Loucy (cell line): ENCODE data around the gene UBE2QL1.

Experiments
- H2AFZ ChIP-seq: fragments of 200-600 bp; sonication (generic); 2 replicates; pipeline ENCODE4 v1.6.0; 2016; ENCODE audit warnings: antibody characterized with exemption, mild to moderate bottlenecking, low read length, moderate library complexity
- H3F3A ChIP-seq: fragments of 200-600 bp; 2 replicates; pipeline ENCODE4 v1.6.0; 2016; ENCODE audit warnings: antibody characterized with exemption, low read depth, mild to moderate bottlenecking
- H3K27me3 ChIP-seq: fragments of 200-600 bp; sonication (generic); 2 replicates; pipeline ENCODE4 v1.6.1; 2014; ENCODE audit warnings: low read length, mild to moderate bottlenecking; ENCODE audit not compliant: insufficient read depth, poor library complexity, severe bottlenecking
- H3K36me3 ChIP-seq: fragments of 200-600 bp; sonication (generic); 2 replicates; pipeline ENCODE4 v1.6.1; 2016; ENCODE audit warnings: low read length; ENCODE audit not compliant: insufficient read depth
- H3K4me1 ChIP-seq: fragments of 200-600 bp; sonication (generic); 2 replicates; pipeline ENCODE4 v1.5.1; 2014; ENCODE audit warnings: low read length, mild to moderate bottlenecking; ENCODE audit not compliant: insufficient read depth, poor library complexity, severe bottlenecking
- H3K4me2 ChIP-seq: fragments of 200-600 bp; sonication (generic); 2 replicates; pipeline ENCODE4 v1.6.0; 2014; ENCODE audit warnings: antibody characterized with exemption, low read length, low read depth, mild to moderate bottlenecking; ENCODE audit not compliant: poor library complexity, severe bottlenecking
- H3K4me3 ChIP-seq: fragments of 200-600 bp; sonication (generic); 2 replicates; pipeline ENCODE4 v1.5.1; 2014; ENCODE audit warnings: low read length, mild to moderate bottlenecking, mixed read lengths; ENCODE audit not compliant: poor library complexity, severe bottlenecking
- H3K79me2 ChIP-seq: fragments of 200-600 bp; sonication (generic); 2 replicates; pipeline ENCODE4 v1.6.1; 2014; ENCODE audit warnings: low read length; ENCODE audit not compliant: insufficient read depth
- H3K9ac ChIP-seq: fragments of 200-600 bp; sonication (generic); 2 replicates; pipeline ENCODE4 v1.6.0; 2014; ENCODE audit warnings: mild to moderate bottlenecking, low read depth, low read length, moderate library complexity; ENCODE audit not compliant: poor library complexity, severe bottlenecking
- H3K9me2 ChIP-seq: fragments of 200-600 bp; sonication (generic); replicated peaks from 2 replicates; pipeline ENCODE4 v1.6.1; 2016; ENCODE audit warnings: low read depth, low read length, mixed read lengths
- H3K9me3 ChIP-seq: fragments of 200-600 bp; sonication (generic); 2 replicates; pipeline ENCODE4 v1.6.1; 2014; ENCODE audit warnings: mild to moderate bottlenecking, antibody characterized with exemption, low read length, low read depth; ENCODE audit not compliant: insufficient read depth
- H4K20me1 ChIP-seq: fragments of 200-600 bp; sonication (generic); 2 replicates; pipeline ENCODE4 v1.6.0; 2014; ENCODE audit warnings: antibody characterized with exemption, low read length, mild to moderate bottlenecking; ENCODE audit not compliant: insufficient read depth, poor library complexity, severe bottlenecking
- EZH2phosphoT487 ChIP-seq: fragments of 200-600 bp; IDR thresholded peaks from 2 replicates; pipeline ENCODE4 v1.6.1; 2018; ENCODE audit warnings: antibody characterized with exemption, mild to moderate bottlenecking, moderate library complexity, borderline replicate concordance
- TF ChIP-seq, protein P1 (sequence below): fragments of 200-600 bp; sonication (generic); conservative IDR thresholded peaks from 2 replicates; pipeline ENCODE4 v1.5.1; 2014; ENCODE audit warnings: mild to moderate bottlenecking, antibody characterized with exemption, low read length

UBE2QL1 gene

DNA sequence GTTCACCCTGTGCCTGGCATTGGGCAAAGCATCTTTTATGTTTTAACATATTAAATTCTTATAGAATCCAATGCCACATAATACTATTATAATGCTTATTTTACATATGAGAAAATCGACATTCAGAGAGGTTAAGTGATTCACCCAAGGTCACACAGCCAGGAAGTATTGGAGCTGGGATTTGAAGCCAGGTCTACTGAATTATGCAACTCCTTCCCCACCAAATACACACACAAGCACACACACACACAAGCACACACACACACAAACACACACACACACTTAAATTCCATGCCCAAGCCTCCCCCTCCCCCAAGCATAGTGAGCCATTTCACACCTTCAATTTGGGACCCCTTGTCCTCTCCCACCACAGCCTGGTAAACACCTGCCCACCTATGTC is 37.4 kb downstream of the UBE2QL1 start:
- no peaks in the 10 kb centered on the region for H3K36me3 ChIP-seq
- TF ChIP-seq, protein P1, sequence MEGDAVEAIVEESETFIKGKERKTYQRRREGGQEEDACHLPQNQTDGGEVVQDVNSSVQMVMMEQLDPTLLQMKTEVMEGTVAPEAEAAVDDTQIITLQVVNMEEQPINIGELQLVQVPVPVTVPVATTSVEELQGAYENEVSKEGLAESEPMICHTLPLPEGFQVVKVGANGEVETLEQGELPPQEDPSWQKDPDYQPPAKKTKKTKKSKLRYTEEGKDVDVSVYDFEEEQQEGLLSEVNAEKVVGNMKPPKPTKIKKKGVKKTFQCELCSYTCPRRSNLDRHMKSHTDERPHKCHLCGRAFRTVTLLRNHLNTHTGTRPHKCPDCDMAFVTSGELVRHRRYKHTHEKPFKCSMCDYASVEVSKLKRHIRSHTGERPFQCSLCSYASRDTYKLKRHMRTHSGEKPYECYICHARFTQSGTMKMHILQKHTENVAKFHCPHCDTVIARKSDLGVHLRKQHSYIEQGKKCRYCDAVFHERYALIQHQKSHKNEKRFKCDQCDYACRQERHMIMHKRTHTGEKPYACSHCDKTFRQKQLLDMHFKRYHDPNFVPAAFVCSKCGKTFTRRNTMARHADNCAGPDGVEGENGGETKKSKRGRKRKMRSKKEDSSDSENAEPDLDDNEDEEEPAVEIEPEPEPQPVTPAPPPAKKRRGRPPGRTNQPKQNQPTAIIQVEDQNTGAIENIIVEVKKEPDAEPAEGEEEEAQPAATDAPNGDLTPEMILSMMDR: no peak
- no peaks in the 10 kb centered on the region for H3K4me1 ChIP-seq
- no peak overlapping the region for H3K9ac ChIP-seq
- no peaks in the 10 kb centered on the region for H3F3A ChIP-seq
- H3K4me2 ChIP-seq: no peak overlapping the region
- no peaks in the 10 kb centered on the region for H4K20me1 ChIP-seq
- no peaks in the 10 kb centered on the region for H3K27me3 ChIP-seq
- H3K9me3 ChIP-seq: peaks cover 7% of the 10 kb centered on the region; the same call in 1 of the 2 replicates
- H2AFZ ChIP-seq: no peak overlapping the region
- no peaks in the 10 kb centered on the region for H3K79me2 ChIP-seq
- H3K4me3 ChIP-seq: no peak overlapping the region
- no peaks in the 10 kb centered on the region for H3K9me2 ChIP-seq

DNA sequence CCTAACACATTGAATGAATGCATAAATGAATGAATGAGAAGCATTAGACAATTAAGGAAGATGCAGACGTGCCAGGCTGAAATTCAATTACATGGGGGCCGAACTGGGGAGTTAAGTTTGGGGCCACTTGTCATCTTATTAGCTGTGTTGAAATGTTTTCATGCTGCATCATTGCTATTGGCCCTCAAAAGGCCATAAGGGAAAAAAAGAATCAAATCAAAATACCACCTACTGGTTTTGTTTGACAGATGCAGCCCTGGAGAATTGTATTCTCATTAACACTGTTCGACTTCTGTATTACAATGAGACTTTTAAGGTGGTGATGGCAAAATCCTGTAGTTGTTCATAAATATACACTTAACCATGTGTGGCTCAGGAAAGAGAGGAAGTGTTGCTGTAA is 38.4 kb downstream of the UBE2QL1 start:
- Histone ChIP-seq H3K4me3 (no peak overlapping the region), H3K9me2 (no peaks in the 10 kb centered on the region), H3K27me3 (no peaks in the 10 kb centered on the region), H3K9me3 (no peaks in the 10 kb centered on the region; the same call in 1 of the 2 replicates), H3K4me1 (no peaks in the 10 kb centered on the region), H3K79me2 (no peaks in the 10 kb centered on the region), H3K36me3 (no peaks in the 10 kb centered on the region), H4K20me1 (no peaks in the 10 kb centered on the region), H3K9ac (no peak overlapping the region), H3F3A (no peaks in the 10 kb centered on the region), H3K4me2 (no peak overlapping the region), H2AFZ (peak overlapping the region; percentile 12; the same call in 1 of the 2 replicates)
- TF ChIP-seq EZH2phosphoT487: no peak
- TF ChIP-seq, protein P1: no peak

DNA sequence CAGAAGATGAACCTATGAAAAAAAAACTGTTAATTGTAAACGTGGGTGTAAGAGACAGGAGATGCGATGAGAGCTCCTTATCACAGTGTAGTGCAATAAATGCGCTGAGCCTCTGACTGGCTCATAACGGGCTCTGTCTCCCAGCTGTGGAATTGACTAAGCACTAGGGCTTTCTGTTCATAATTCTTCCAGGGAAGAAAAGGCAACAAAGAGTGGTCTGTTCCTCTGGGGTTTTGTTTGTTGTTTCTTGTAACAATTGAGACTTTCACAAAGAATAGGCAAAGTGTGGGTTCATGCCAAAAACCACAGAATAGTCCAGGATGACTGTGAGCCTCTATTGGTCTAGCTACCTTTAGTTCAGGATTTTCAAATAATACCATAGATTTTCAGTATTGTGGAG is 39.4 kb downstream of the UBE2QL1 start:
- Histone ChIP-seq H3K4me1 (no peaks in the 10 kb centered on the region), H3K27me3 (no peaks in the 10 kb centered on the region), H3K4me3 (no peak overlapping the region)

More for the DNA sequence above, 39.4 kb downstream of the UBE2QL1 start:
- no peaks in the 10 kb centered on the region for H4K20me1 ChIP-seq
- no peaks in the 10 kb centered on the region for H3K36me3 ChIP-seq
- no peaks in the 10 kb centered on the region for H3K79me2 ChIP-seq
- TF ChIP-seq, protein P1: no peak
- TF ChIP-seq EZH2phosphoT487: no peak
- H3K9me2 ChIP-seq: no peaks in the 10 kb centered on the region
- no peak overlapping the region for H2AFZ ChIP-seq
- H3K9me3 ChIP-seq: no peaks in the 10 kb centered on the region; the same call in 1 of the 2 replicates
- H3F3A ChIP-seq: no peaks in the 10 kb centered on the region
- no peak overlapping the region for H3K9ac ChIP-seq
- H3K4me2 ChIP-seq: no peak overlapping the region
